Measurements from ENCODE around the gene DIP2C.

DNA sequence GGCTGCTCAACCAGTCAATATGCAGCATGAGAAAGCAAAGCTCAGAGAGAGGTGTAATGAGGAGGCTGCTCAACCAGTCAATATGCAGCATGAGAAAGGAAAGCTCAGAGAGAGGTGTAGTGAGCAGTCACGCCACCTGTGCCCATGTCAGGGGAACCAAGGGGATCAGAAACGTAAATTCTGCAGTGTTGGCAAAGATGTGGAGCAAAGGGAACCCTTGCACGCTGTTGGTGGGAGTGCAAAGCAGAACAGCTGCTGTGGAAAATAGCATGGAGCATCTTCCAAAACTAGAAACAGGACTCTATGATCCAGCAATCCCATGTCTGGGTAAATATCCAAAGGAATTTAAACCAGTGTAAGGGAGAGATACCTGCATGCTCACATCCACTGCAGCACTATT is 194.9 kb downstream of the DIP2C start:
- TF ChIP-seq, protein P1, sequence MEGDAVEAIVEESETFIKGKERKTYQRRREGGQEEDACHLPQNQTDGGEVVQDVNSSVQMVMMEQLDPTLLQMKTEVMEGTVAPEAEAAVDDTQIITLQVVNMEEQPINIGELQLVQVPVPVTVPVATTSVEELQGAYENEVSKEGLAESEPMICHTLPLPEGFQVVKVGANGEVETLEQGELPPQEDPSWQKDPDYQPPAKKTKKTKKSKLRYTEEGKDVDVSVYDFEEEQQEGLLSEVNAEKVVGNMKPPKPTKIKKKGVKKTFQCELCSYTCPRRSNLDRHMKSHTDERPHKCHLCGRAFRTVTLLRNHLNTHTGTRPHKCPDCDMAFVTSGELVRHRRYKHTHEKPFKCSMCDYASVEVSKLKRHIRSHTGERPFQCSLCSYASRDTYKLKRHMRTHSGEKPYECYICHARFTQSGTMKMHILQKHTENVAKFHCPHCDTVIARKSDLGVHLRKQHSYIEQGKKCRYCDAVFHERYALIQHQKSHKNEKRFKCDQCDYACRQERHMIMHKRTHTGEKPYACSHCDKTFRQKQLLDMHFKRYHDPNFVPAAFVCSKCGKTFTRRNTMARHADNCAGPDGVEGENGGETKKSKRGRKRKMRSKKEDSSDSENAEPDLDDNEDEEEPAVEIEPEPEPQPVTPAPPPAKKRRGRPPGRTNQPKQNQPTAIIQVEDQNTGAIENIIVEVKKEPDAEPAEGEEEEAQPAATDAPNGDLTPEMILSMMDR (IDR thresholded peaks at IDR 0.05): no peak
- TF ChIP-seq EZH2 (IDR thresholded peaks at IDR 0.05): no peak
- TF ChIP-seq EZH2phosphoT487 (IDR thresholded peaks at IDR 0.05): no peak

Measured in neural progenitor cell (in vitro differentiated cells).